ENCODE measurements around the gene SLIT3.

The SLIT3 gene

DNA sequence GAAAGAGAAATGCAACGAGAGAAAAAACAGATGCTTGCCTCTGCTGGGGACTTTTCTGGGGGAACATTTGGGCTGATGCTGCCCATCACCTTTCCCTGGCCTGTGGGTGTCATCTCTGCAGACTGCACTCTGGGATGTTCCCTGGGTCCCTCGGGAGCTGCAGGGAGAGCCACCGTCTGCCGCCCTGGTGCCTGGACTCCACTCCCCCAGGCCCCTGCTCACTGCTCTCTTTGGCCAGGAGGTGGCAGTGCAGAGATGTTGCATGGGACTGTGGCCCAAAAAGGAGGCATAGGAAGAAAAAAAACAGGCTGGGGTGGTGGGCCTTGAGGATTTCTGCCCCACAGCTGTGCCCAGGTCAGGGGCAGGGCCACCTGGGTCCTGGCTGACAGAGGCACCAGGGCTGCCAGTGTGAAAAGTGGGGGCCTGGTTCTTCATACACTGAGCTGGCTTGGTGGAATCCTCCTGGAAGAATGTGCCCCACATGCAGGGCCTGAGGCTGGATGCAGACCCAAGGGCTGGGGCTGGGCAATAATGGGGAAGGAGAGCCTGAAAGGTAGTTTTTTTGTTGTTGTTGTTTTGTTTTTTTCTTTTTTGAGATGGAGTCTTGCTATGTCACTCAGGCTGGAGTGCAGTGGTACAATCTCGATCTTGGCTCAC is 353.6 kb downstream of the SLIT3 start:
- peak; percentile 51 for DNase-seq

DNA sequence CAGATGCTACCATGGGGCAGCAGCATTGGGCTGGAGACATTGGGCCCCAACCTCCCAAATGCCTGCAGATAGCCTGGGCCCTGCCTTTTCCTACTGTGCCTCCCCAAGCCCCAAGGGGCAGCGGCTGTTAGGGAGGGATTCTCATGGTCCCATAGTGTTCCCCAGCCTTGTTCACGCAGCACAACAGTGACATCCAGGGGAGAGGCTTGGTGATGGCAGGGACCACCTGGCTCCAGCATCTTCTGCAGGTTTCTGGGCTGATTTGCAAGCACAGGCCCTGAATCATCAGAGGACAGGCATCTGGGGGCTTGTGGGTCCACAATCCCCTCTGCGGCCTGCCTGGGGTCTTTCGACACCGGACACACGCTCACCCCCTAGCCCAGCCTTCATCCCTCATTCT is 354.6 kb downstream of the SLIT3 start:
- DNase-seq = no peak

DNA sequence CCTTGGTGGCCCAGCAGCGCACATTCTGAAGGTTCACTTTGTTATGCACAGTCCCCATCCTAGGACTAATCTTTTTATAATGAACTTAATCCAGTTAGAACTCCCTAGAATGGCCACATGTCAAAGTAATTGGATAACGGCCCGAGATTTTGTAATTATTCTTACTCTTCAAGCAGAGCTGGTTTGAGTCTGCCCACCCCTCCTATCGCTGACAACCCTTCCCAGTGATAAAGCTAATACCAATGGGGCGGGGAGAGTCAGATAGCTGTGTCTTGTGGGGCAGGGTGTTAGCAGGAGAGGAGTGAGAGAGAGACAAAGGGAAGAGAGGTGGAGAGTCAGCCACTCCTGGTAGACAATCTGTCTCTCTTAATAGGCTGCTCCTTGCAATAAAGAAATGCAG is 356.9 kb downstream of the SLIT3 start:
- DNase-seq = no peak

DNA sequence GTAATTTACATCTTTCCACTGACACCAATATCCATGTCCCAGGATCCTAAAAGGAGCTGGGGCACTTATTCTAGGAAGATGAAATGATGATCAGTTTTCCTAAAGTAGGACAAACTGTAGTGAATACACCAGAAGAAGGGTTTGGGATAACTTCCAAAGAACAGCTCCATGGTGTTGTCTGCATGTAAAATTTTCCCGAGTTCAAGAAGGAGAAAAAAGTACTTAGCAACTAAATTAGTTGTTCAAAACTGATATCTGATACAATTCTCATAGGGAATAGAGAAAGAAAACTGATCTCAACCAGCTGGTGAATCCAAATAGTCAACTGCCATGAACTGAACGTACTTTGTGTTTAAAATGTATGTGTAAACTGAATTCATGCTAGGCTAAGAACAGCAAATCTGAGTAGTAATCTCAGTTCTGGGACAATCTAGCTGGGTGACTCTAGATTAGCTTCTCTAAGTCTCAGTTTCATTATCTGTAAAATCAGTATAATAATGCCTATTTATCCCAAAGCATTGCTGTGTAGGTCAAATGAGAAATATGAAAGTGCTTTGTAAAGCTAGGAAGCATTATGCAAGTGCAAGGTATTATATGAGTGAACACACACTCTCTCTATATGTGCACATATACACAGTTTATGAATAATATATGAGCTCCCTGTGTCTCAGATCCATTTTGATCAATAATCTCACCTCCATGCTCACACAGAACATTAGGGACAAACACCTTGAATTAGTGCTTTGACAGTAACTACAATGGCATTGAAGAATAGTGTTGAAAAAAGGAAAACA is 357.7 kb downstream of the SLIT3 start:
- no peak for DNase-seq

DNA sequence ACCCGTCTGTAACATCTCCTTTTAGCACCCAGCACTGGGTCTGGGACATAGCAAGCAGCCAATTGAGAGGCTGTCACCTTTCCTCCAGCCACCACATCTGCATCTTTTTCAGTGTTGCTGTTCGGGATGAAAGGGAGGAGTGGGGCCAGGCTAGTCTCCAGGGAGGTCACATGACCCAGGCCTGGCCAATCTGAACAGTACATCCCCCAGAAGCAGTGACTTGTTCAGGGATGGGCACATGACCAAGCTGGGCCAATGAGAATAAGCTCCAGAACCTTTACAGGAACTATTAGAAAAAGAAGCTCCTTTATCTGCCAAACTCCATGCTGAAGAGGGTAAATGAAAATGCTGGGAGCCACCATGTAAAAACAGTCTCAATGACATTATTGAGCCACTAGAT is 359.0 kb downstream of the SLIT3 start:
- no peak for DNase-seq

DNA sequence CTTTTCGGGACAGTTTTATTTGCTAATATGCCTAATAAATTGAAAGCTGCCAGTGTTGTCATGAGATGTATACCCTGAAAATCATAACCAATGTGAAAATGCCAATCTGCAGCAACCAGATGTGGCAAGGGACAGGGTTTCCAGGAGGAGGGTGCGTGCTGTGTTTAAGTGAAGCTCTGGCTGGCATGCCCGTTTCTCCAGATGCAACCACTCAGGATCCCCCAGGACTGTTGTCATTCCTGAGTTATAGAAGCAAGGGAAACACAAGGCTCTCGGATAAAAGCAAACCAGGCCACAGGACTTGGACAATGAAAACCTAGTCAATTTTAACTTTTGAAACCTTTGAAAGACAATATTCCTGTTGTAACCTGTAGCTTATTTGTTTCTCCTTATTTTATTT is 360.2 kb downstream of the SLIT3 start:
- no peak for DNase-seq

DNA sequence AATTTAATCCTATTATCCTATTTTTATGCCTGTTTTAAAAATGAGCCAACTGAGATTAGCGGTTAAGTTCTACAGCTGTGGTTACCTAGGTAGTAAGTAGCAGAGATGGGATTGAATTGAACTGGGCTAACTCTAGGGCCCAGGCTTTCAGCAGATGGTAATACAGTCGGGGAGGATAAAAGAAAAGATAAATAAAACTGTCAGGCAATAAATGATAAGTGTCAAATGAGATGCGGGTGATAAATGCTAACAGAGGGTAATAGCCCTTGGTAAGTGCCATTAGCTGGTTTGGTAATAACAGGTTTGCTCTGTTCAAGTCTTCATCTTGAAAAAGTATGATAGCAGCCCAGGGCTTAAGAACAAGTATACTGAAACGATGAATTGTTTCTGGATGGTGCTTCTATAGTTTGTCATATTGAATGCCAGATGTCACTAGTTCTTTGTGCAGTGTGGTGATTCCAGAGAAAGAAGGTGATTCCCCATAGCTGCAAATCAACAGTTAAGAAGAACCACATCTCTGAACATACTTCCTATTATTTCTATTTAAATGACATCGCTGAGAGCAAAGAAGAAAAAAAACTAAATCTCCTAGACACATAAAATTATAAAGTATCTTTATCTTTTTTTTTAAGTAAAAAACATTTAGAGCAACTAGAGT is 360.9 kb downstream of the SLIT3 start:
- no peak for DNase-seq

DNA sequence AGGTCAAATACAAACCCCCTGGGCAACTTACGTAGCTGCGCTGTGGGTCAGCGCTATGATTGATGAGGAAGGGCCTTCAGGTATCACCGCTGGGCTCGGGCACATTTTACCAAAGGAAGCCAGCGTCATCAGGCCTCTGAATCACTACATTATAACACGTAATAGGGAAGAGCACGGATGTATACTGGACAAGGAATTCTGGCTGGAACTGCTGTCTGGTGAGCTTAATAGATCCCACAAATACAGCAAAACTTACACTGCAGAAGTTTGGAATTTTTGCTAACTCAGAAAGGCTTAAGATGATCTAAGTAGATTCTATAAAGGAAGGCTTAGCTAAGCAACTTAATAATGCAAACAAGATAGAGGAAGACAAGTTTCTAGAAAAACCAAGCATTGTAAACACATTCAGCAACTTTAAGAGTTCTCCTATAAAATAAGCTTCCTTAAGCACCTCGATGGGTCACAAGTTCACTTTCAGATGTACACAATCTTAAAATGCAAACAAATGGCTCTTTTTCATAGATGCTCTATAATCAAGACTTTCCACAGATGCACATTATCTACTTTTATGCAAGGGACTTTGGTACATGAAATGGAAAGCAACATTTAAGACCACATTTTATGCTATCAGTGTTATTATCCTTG is 361.7 kb downstream of the SLIT3 start:
- no peak for DNase-seq

DNA sequence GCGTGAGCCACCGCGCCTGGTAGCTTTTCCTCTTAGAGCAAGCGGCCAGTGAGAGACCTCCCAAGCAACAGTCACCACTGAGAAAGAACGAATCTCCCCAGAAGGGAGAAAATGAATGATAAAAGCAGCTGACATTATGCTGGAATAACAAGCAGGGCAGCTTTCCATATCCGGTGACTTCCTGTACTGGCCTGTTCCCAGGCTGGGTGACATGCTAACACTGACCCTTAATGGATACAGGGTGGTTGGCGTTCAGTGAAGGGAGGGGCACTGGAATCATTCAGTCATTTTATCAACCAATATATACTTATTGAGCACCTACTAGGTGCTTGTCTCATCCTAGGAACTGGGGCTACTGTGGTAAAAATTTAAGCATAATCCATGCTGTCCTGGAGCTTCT is 364.4 kb downstream of the SLIT3 start:
- no peak for DNase-seq

DNA sequence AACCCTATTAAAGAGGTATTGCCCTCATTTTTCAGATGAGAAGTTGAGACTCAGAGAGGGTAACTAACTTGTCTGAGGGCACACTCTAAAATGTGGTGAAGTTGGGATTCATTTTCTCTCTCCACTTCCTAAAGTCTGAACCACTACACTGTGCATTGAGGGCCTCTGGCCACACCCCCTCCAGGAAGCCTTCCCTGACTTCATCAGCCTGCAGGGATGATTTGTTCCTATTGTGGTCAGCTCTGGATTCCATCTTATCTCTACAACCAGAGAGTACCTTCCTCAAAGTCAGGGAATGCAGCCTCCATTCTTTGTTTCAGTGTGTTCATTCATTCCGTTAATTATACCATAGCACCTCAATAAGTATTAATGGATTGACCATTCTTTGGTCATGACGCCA is 365.8 kb downstream of the SLIT3 start:
- DNase-seq = no peak

DNA sequence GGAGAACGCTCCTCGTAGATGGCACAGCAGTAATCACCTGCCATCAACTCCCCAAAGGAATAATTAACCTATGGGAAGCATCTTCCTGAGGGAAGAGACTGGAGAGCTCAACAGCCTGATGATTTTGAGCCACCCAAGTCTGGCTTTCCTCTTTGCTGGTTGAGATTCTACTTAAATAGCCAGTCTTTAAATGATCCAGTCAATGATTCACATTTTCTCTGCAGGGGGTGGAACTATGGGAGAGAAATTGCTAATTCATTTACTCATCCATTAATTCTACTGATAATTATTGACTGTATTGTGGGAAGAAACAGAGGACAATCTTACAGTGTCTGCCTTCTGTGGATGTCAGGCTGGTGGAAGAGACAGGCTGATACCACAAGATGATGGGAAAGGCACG is 366.8 kb downstream of the SLIT3 start:
- DNase-seq = no peak

DNA sequence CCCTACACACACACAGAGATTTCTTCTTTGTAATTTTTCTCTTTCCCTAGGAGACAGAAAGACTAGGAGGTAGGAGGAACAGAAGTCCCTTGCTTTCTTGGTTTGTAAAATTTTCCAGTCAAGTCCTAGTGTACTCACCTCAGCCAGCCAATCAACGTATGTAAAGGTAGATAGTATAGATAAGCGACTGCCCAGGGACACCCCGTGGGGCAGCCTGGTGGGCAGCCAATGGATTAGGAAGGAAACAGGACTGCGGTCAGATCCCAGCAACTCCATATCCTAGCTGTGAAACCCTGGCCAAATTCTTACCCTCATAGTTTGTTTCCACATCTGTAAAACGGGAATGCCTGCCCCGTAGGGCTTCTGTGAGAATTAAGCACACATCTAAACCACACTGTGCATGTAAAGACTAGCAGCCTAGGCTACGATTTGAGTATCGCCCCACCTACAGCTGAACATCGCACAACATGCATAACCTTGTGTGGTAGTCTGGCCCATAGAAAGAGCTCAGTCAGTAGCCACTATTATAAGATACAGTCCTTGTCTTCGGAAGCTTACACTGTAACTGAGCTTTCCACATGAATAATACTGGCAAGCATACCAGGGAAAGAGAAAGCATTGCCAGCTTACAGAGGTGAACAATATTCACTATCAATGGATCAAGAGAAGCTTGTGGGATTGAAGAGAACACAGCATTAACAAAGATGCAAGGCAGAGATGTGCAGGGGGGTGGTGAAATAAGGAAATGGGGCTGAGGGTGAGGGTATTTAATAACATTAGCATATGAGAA is 368.3 kb downstream of the SLIT3 start:
- no peak for DNase-seq

DNA sequence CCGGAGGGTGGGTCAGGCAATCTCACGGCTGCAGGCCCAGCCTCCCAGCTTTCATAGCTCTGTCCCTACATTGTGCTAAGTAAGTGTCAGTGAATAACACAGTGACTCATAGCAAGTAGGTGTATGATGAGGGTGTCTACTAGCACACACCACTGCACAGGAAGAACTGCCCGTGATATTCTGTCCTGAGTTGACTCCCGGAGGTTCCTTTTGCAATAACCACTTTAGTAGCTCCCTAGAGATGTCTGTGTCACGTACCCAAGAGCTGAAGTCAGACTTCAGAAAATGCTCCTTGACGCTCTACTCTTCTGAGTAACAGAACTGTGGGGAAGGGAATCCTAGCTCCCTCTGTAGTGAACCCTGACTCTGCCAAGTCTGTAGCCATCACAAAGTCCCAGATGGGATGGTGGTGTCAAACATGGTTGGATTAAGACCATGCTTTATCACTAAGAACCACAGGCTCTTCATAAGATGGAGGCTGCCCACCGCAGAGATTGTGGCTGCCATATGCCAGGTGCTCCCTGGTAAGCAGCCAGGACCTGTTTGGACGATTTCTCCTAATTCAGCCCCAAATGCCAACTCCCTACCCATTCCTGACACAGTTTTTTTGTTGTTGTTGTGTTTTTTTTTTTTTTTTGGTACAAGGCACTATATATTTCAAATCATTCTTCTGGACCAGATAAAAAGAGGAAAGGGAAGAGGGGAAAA is 369.1 kb downstream of the SLIT3 start:
- no peak for DNase-seq

DNA sequence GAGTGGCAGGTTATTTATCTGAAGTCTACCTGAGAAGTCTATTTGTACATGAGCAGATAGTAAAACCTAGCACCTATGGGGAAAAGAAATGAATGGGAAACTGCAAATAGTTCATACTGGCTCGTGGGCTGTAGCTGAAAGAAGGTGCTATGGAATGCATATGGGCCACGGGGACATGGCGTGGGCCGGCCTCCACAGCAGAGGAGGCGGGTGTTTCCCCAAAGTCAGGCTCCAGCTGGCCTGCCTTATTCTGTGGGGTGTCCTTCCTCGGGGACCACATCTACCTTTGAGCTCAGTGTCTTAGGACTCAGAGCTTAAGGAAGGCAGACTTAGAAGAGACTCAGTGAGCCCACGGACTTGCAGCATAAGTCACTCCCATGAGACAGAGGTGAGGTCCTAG is 371.3 kb downstream of the SLIT3 start:
- no peak for DNase-seq

DNA sequence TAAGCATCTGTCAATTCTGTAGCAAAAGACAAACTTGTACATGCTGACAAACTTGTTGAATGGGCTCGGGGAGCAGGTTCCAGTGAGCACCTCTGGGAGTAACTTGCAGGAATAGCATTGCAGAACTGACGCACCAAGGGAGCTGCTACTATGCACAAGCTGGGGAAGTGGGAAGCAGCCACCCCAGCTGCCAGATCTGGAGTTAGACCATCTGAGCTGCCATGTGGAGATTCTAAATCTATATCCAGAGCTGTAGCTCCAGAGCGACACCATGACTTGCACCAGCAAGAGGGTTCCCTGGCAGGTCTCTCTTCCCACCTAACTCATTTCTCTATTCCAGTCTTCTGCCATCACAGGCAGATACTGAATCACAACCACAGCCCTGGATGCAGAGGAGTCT is 375.8 kb downstream of the SLIT3 start:
- no peak for DNase-seq

DNA sequence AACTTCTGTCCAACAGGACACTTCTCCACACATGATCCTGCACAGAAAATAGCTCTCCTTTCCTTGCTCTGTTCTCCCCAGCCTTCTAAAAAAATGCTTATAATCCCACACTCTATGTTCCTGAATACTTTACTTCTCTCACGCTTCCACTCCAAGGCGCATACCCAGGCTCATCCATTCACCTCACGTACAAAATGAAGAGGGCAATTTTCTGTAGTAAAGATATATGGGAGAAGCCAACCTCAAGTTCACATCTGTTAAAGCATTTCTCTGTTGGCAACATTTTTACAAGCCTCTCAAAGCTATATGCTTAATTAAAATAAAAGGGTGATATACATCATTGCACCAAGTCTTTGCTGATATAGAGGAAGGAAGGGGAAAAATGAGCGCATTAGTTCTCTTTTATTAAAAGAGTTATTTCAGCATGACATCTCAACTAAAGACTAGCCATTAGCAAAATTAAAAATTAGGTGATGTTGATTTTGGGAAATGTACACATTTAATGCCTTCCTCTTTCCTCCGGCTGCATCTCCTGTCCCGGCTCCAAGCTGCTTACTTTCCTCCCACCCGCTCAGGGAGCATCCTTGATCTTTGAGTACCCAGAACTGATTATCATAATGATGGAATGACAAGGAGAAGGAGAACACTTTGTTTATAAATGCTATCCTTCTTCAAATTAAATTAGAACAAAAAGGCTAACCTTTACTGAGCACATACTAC is 379.6 kb downstream of the SLIT3 start:
- no peak for DNase-seq

DNA sequence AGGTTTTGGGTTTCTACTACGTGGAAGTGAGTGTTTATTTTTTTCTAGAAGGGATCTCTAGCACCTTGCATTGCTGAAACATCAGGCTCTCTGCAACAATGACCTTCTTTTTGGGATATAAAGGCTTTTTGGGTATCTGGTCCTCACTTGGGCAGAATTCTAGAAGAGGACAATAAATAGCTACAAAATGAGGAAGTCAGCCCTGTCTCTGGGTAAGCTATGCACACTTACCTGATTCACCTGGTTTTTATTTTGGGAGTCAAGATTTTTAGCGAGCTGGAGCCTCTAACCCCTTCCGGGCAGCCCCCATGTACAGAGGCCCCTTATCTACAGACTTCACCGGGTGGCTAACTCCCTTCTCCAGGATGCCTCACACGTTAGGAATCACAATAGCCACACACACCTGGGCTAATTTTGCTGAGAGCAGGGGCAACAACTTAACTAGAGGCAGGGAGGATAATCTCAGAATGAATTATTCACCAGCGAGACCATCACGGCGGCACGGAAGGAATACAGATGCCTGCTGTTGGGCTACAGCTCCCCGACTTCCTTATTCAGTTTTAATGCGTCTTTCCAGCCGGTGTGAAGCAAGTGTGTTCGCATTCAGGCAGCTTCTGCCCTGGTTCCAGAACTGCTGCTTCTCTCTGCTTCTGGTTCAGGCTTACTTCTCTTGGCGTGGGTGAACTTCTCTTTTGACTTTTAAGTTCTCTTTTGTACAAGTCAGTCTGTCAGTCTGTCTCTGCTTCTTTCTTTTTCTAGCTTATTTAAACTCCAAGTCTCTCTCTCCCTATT is 380.7 kb downstream of the SLIT3 start:
- no peak for DNase-seq

DNA sequence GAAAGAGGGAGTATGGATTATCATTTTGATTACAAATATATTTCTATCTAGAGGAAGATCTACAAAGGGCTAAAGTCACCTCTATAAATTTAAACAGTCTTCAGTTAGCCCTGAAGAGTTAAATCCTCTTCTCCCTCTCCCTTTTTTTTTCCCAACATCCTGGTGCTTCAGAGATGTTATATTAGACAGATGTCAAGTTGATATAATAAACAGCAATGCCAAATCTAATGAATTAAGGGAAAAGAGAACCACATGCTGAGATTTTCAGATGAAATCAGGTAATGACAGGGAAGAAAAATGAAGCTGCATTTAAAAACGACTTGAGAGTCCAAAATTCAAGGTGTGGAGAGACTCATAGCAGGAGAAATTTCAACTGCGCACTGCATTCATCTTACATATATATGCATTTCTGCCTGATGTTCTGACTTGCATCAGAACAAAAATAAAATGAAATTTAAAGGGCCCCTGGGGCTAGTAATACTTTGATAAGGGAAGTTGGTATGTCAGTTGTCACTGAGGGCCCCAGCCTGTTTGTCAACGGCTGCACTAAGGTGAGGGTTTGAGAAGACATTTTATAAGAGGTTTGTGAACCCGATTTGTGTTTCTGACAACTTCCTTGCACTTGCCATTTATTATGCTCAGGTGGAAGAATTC is 382.9 kb downstream of the SLIT3 start:
- DNase-seq = no peak

DNA sequence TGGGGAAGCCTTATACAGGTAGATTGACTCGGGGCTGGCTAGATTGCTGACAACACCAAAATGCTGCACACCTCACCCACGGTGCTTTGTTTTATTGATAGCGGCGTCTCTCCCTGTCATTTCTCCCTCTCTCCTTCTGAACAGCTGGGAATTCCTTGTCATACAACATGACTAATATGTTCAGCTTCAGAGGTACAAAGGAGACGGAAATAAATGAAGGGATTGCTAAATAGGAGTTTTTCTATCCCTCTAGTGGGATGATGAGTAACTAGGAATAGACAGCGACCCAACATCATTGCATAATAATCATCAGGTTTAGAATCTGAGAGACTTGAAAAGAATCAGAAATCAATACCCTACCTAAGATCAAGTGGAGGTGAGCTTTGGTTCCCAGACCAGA is 384.1 kb downstream of the SLIT3 start:
- DNase-seq = no peak

DNA sequence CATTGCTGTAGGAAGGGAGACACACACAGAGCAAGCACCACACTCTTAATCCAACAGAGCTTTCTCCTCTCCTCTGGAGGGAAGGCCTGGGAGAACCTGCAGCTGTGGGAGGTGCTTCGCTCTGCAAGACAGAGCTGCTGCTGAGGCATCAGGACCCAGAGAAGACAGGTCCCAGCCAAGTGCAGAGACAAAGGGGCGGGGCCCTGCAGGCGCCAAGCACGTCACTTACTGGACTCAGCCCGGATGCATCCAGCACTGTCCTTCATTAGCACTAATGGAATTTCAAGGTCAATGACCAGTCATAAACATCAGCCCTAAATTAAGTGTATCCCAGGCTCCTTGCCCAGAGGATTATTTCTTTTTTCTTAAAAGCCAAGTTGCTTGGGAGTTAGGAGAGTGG is 384.7 kb downstream of the SLIT3 start:
- DNase-seq = peak; percentile 43

Data from right hindlimb (tissue), 1 donor.